Vagina (tissue), 2 donors: Measurements from ENCODE around the gene GDPD1. TPM values are rescaled to one million over a fixed set of nuclear protein-coding genes. Genes with fewer than 3 reads are reported as not detected.

Experiments used
- DNase-seq, 2 donors: peaks; one replicate each; pipeline ENCODE4 v3.0.0-alpha.2; 2017; ENCODE audit errors: extremely low spot score in 2 of 2
- H3K27ac ChIP-seq: fragments of 200-600 bp; sonication (generic); one replicate; pipeline ENCODE4 v1.5.1; 2019
- H3K27me3 ChIP-seq: fragments of 200-600 bp; sonication (generic); one replicate; pipeline ENCODE4 v1.5.1; 2019
- H3K36me3 ChIP-seq, 2 donors: fragments of 200-600 bp; sonication (generic); one replicate each; pipeline ENCODE4 v1.5.1; 2017 to 2019
- H3K4me1 ChIP-seq: fragments of 200-600 bp; sonication (generic); one replicate; pipeline ENCODE4 v1.5.1; 2019
- H3K4me3 ChIP-seq, 2 donors: fragments of 200-600 bp; sonication (generic); 1 replicate in 1 of 2; 2 replicates in 1 of 2; pipeline ENCODE4 v1.5.1; 2016 to 2019
- H3K9me3 ChIP-seq: fragments of 200-600 bp; sonication (generic); one replicate; pipeline ENCODE4 v1.5.1; 2019
- CTCF ChIP-seq, 3 experiments: fragments of 450-650 bp in 2 of 3; fragments of 200-600 bp in 1 of 3; sonication (generic) in 1 of 3; IDR thresholded peaks; one replicate each; pipeline ENCODE4 v1.5.1; 2017 to 2019; ENCODE audit warnings: antibody characterized with exemption in 3 of 3, mild to moderate bottlenecking in 2 of 3, moderate library complexity in 2 of 3
- POLR2A ChIP-seq, 2 donors: fragments of 450-650 bp; IDR thresholded peaks; one replicate each; pipeline ENCODE4 v1.6.1; 2017; ENCODE audit warnings: antibody characterized with exemption in 2 of 2, mild to moderate bottlenecking in 2 of 2, moderate library complexity in 2 of 2
- POLR2AphosphoS5 ChIP-seq, 2 donors: sonication (generic); formaldehyde crosslinking; IDR thresholded peaks; one replicate each; pipeline ENCODE4 v1.9.0; 2017; ENCODE audit warnings: antibody characterized with exemption in 2 of 2, mild to moderate bottlenecking in 2 of 2, low read depth in 1 of 2; ENCODE audit not compliant: insufficient read depth in 1 of 2
- intact Hi-C: fragments of 100-400 bp; cut with DNase I; formaldehyde crosslinking; loops from one replicate; pipeline ENCODE4 v1.15.1; 2023
- total RNA-seq: library from RNA; depleted of rRNA; stranded (reverse); fragments of >200 nt; gene quantifications from one replicate; pipeline ENCODE4 v1.2.3, GENCODE V29; 2016

GDPD1 gene
- total RNA-seq, 1 donor from 2014 or later, result 2.2 TPM

- no peak overlapping the region for H3K27ac ChIP-seq
- no peak for DNase-seq
- intact Hi-C loops, result no loop called here
- H3K27me3 ChIP-seq, result no peaks in the 10 kb centered on the region
- H3K36me3 ChIP-seq, result no peaks in the 10 kb centered on the region
- TF ChIP-seq CTCF (IDR thresholded peaks at IDR 0.05) (no peak), POLR2A (IDR thresholded peaks at IDR 0.05) (no peak)
- no peaks in the 10 kb centered on the region for H3K9me3 ChIP-seq
- no peaks in the 10 kb centered on the region for H3K4me1 ChIP-seq
- H3K4me3 ChIP-seq, result no peak overlapping the region
These were observed 40.4 kb downstream of the GDPD1 start for GRCh38 chr17:59260722-59261121.

- Histone ChIP-seq H3K4me1 (no peaks in the 10 kb centered on the region), H3K9me3 (no peaks in the 10 kb centered on the region), H3K27me3 (no peaks in the 10 kb centered on the region), H3K4me3 (no peak overlapping the region), H3K27ac (no peak overlapping the region), H3K36me3 (no peaks in the 10 kb centered on the region)
- TF ChIP-seq CTCF (IDR thresholded peaks at IDR 0.05), result no peak
- TF ChIP-seq POLR2AphosphoS5 (IDR thresholded peaks at IDR 0.05; ENCODE audit: insufficient read depth in 1 of 2, low read depth in 1 of 2), result no peak
- TF ChIP-seq POLR2A (IDR thresholded peaks at IDR 0.05), result no peak
- DNase-seq, result no peak
- intact Hi-C loops, result no loop called here
These were observed 46.4 kb downstream of the GDPD1 start for GRCh38 chr17:59266745-59267144.

- no peaks in the 10 kb centered on the region for H3K27me3 ChIP-seq
- no peak for DNase-seq
- intact Hi-C loops, result no loop called here
- no peaks in the 10 kb centered on the region for H3K4me1 ChIP-seq
- H3K36me3 ChIP-seq, result no peaks in the 10 kb centered on the region
- no peak overlapping the region for H3K4me3 ChIP-seq
- no peaks in the 10 kb centered on the region for H3K9me3 ChIP-seq
- TF ChIP-seq POLR2A (IDR thresholded peaks at IDR 0.05), result no peak
- TF ChIP-seq POLR2AphosphoS5 (IDR thresholded peaks at IDR 0.05; ENCODE audit: insufficient read depth in 1 of 2, low read depth in 1 of 2), result no peak
- no peak for TF ChIP-seq CTCF (IDR thresholded peaks at IDR 0.05)
- H3K27ac ChIP-seq, result no peak overlapping the region
These were observed 47.5 kb downstream of the GDPD1 start for GRCh38 chr17:59267776-59268175.

GRCh38 chr17:59275618-59276017 lies 55.3 kb downstream of the GDPD1 start:
- intact Hi-C loops, result no loop called here
- Histone ChIP-seq H3K4me3 (no peak overlapping the region), H3K9me3 (no peaks in the 10 kb centered on the region), H3K36me3 (no peaks in the 10 kb centered on the region), H3K4me1 (no peaks in the 10 kb centered on the region), H3K27ac (no peak overlapping the region), H3K27me3 (no peaks in the 10 kb centered on the region)
- no peak for DNase-seq
- TF ChIP-seq CTCF (IDR thresholded peaks at IDR 0.05) (no peak), POLR2AphosphoS5 (IDR thresholded peaks at IDR 0.05; ENCODE audit: insufficient read depth in 1 of 2, low read depth in 1 of 2) (no peak), POLR2A (IDR thresholded peaks at IDR 0.05) (no peak)

- H3K9me3 ChIP-seq, result no peaks in the 10 kb centered on the region
- no peak overlapping the region for H3K4me3 ChIP-seq
- intact Hi-C loops, result no loop called here
- H3K4me1 ChIP-seq, result no peaks in the 10 kb centered on the region
- DNase-seq, result no peak
- no peaks in the 10 kb centered on the region for H3K27me3 ChIP-seq
- TF ChIP-seq POLR2A (IDR thresholded peaks at IDR 0.05), result no peak
- TF ChIP-seq POLR2AphosphoS5 (IDR thresholded peaks at IDR 0.05; ENCODE audit: insufficient read depth in 1 of 2, low read depth in 1 of 2), result no peak
- TF ChIP-seq CTCF (IDR thresholded peaks at IDR 0.05), result no peak
- H3K27ac ChIP-seq, result no peak overlapping the region
- H3K36me3 ChIP-seq, result no peaks in the 10 kb centered on the region
These were observed 56.7 kb downstream of the GDPD1 start for GRCh38 chr17:59277031-59277430.
